Anterior cingulate cortex (tissue), 58 donors: ENCODE measurements around the gene ANKRD40CL.

Experiments
- DNase-seq, 58 donors: peaks; one replicate each; lab custom pipeline; 2025; lab: John Stamatoyannopoulos, UW

Gene ANKRD40CL

DNA sequence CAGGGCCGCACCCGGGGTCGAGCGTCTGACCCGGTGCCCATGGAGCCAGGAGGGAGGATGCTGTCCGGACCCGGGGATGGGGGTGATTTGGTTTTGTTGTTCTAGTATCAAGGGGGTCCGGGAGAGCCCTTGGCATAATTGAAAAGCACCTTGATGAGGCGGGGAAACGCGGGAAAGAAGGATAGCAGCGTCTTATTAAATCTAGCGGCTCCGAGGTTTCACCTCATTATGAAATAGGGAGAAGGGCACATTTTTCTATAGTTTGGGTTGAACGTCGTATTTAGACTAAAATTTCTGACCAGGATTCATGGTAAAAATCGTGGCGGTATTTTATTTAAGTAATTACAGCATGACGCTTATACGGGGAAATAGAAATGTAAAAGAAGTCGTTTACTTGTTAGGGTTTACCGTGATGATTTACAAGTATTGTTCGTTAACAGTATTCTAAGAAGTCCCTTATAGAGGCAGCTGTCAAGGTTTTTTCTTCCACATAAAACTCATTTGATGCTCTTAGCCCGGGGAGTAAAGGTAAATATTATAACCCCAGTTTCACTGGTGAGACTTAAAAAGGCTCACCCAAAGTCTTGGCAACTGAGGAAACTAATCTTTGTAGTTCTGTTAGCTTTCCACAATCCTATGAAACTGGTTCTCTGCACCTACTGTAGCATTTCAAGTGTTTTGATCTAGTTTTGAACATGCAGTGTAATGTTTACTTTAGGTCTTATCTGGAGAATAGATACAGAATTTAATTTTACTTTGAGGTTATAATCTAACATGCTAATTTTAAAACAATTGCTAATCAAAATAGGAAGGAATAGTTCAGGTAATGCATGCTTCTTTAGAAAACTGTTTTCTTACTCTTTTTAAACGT lies 47.2 kb downstream of the ANKRD40CL start:
- DNase-seq, result peak in 3 of 58 donors; percentile 55 to 57 (median 56)

GRCh38 chr17:50719144-50719923 lies 48.0 kb downstream of the ANKRD40CL start, which contains the start of gene LUC7L3:
Gene LUC7L3 (plus strand): TSS chr17:50719603. CDS start chr17:50719733, 130 bp downstream.
- peak; percentile 42 to 94 (median 89) for DNase-seq

- DNase-seq, result no peak
These were observed 51.8 kb downstream of the ANKRD40CL start for GRCh38 chr17:50715471-50715870.

- no peak for DNase-seq
These were observed 54.7 kb downstream of the ANKRD40CL start for GRCh38 chr17:50712641-50713040.
